Effector memory CD4-positive, alpha-beta T cell (primary cell): ENCODE results near the gene C1QC.

Source experiments
- DNase-seq, 3 donors: peaks; one replicate each; pipeline ENCODE4 v3.0.0-alpha.2; 2020
- H3K27ac ChIP-seq: 2 replicates; pipeline ENCODE4 v1.7.0; 2013; ENCODE audit warnings: mild to moderate bottlenecking, low read length, moderate library complexity; ENCODE audit not compliant: insufficient read depth, poor library complexity, severe bottlenecking
- H3K27me3 ChIP-seq: replicated peaks from 2 replicates; pipeline ENCODE4 v1.7.0; 2013; ENCODE audit warnings: mild to moderate bottlenecking, low read length; ENCODE audit not compliant: insufficient read depth, control insufficient read depth, poor library complexity, severe bottlenecking
- H3K36me3 ChIP-seq: 2 replicates; pipeline ENCODE4 v1.7.0; 2013; ENCODE audit warnings: mild to moderate bottlenecking, low read length, moderate library complexity; ENCODE audit not compliant: control insufficient read depth, insufficient read depth
- H3K4me1 ChIP-seq: 2 replicates; pipeline ENCODE4 v1.7.0; 2013; ENCODE audit warnings: low read length, mild to moderate bottlenecking; ENCODE audit not compliant: control insufficient read depth, insufficient read depth, poor library complexity, severe bottlenecking
- H3K4me3 ChIP-seq: 2 replicates; pipeline ENCODE4 v1.7.0; 2013; ENCODE audit warnings: low read length, low read depth, mild to moderate bottlenecking; ENCODE audit not compliant: insufficient read depth, poor library complexity, severe bottlenecking
- H3K9me3 ChIP-seq: 2 replicates; pipeline ENCODE4 v1.7.0; 2013; ENCODE audit warnings: mild to moderate bottlenecking, low read length, moderate library complexity; ENCODE audit not compliant: control insufficient read depth

Gene C1QC

GRCh38 chr1:22616571-22616970 is 26.9 kb upstream of the C1QC start:
- no peak for DNase-seq
- Histone ChIP-seq H3K27me3 (peaks cover 4% of the 10 kb centered on the region), H3K4me3 (no peak overlapping the region), H3K4me1 (no peaks in the 10 kb centered on the region), H3K36me3 (no peaks in the 10 kb centered on the region), H3K27ac (no peak overlapping the region), H3K9me3 (no peaks in the 10 kb centered on the region)

GRCh38 chr1:22618056-22618455 is 25.4 kb upstream of the C1QC start:
- Histone ChIP-seq H3K9me3 (no peaks in the 10 kb centered on the region), H3K27me3 (no peaks in the 10 kb centered on the region), H3K4me1 (no peaks in the 10 kb centered on the region), H3K27ac (no peak overlapping the region), H3K36me3 (no peaks in the 10 kb centered on the region), H3K4me3 (no peak overlapping the region)
- DNase-seq = no peak

- Histone ChIP-seq H3K36me3 (no peaks in the 10 kb centered on the region), H3K4me3 (no peak overlapping the region), H3K27me3 (no peaks in the 10 kb centered on the region), H3K27ac (no peak overlapping the region), H3K4me1 (no peaks in the 10 kb centered on the region), H3K9me3 (no peaks in the 10 kb centered on the region)
- DNase-seq = no peak
Measured at GRCh38 chr1:22619252-22619651, 24.2 kb upstream of the C1QC start.

GRCh38 chr1:22619798-22620197 is 23.6 kb upstream of the C1QC start:
- Histone ChIP-seq H3K27me3 (no peaks in the 10 kb centered on the region), H3K36me3 (no peaks in the 10 kb centered on the region), H3K27ac (no peak overlapping the region), H3K9me3 (no peaks in the 10 kb centered on the region), H3K4me3 (no peak overlapping the region), H3K4me1 (no peaks in the 10 kb centered on the region)
- no peak for DNase-seq

- H3K36me3 ChIP-seq = no peaks in the 10 kb centered on the region
- no peak overlapping the region for H3K27ac ChIP-seq
- peaks cover 4% of the 10 kb centered on the region for H3K27me3 ChIP-seq
- no peaks in the 10 kb centered on the region for H3K9me3 ChIP-seq
- no peak overlapping the region for H3K4me3 ChIP-seq
- DNase-seq = no peak
- H3K4me1 ChIP-seq = no peaks in the 10 kb centered on the region
Measured at GRCh38 chr1:22621761-22622160, 21.7 kb upstream of the C1QC start.

GRCh38 chr1:22625262-22625925 is 18.0 kb upstream of the C1QC start:
- Histone ChIP-seq H3K27ac (no peak overlapping the region), H3K9me3 (no peaks in the 10 kb centered on the region), H3K4me3 (no peak overlapping the region), H3K27me3 (peaks cover 4% of the 10 kb centered on the region), H3K36me3 (no peaks in the 10 kb centered on the region), H3K4me1 (no peaks in the 10 kb centered on the region)
- no peak for DNase-seq

- Histone ChIP-seq H3K36me3 (no peaks in the 10 kb centered on the region), H3K4me1 (no peaks in the 10 kb centered on the region), H3K9me3 (no peaks in the 10 kb centered on the region), H3K27ac (no peak overlapping the region), H3K4me3 (no peak overlapping the region), H3K27me3 (peaks cover 4% of the 10 kb centered on the region)
- DNase-seq = no peak
Measured at GRCh38 chr1:22626237-22627157, 16.9 kb upstream of the C1QC start.

- no peak for DNase-seq
- Histone ChIP-seq H3K27ac (no peak overlapping the region), H3K36me3 (no peaks in the 10 kb centered on the region), H3K4me1 (no peaks in the 10 kb centered on the region), H3K4me3 (no peak overlapping the region), H3K9me3 (no peaks in the 10 kb centered on the region), H3K27me3 (peaks cover 4% of the 10 kb centered on the region)
Measured at GRCh38 chr1:22627331-22627730, 16.1 kb upstream of the C1QC start.

- H3K27me3 ChIP-seq = peaks cover 4% of the 10 kb centered on the region
- H3K9me3 ChIP-seq = no peaks in the 10 kb centered on the region
Measured at GRCh38 chr1:22628698-22629444, 14.6 kb upstream of the C1QC start.

GRCh38 chr1:22629886-22630285 is 13.5 kb upstream of the C1QC start:
- no peak overlapping the region for H3K4me3 ChIP-seq
- H3K27me3 ChIP-seq = peaks cover 4% of the 10 kb centered on the region
- H3K9me3 ChIP-seq = no peaks in the 10 kb centered on the region
- H3K36me3 ChIP-seq = no peaks in the 10 kb centered on the region
- no peak for DNase-seq
- H3K4me1 ChIP-seq = no peaks in the 10 kb centered on the region
- no peak overlapping the region for H3K27ac ChIP-seq

More at GRCh38 chr1:22628698-22629444, 14.6 kb upstream of the C1QC start:
- no peaks in the 10 kb centered on the region for H3K36me3 ChIP-seq
- DNase-seq = no peak
- no peaks in the 10 kb centered on the region for H3K4me1 ChIP-seq
- no peak overlapping the region for H3K4me3 ChIP-seq
- H3K27ac ChIP-seq = no peak overlapping the region
